Activated naive CD4-positive, alpha-beta T cell treated with Interleukin-2 at 50 U/mL for 16 hours (primary cell): ENCODE data around the gene F2RL2.
A peak's percentile ranks its signal among the peaks of the same experiment; 100 is the strongest.

Experiments
- DNase-seq: peaks from one replicate; pipeline ENCODE4 v3.0.0-alpha.2; 2020

F2RL2 gene, protein sequence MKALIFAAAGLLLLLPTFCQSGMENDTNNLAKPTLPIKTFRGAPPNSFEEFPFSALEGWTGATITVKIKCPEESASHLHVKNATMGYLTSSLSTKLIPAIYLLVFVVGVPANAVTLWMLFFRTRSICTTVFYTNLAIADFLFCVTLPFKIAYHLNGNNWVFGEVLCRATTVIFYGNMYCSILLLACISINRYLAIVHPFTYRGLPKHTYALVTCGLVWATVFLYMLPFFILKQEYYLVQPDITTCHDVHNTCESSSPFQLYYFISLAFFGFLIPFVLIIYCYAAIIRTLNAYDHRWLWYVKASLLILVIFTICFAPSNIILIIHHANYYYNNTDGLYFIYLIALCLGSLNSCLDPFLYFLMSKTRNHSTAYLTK

DNA sequence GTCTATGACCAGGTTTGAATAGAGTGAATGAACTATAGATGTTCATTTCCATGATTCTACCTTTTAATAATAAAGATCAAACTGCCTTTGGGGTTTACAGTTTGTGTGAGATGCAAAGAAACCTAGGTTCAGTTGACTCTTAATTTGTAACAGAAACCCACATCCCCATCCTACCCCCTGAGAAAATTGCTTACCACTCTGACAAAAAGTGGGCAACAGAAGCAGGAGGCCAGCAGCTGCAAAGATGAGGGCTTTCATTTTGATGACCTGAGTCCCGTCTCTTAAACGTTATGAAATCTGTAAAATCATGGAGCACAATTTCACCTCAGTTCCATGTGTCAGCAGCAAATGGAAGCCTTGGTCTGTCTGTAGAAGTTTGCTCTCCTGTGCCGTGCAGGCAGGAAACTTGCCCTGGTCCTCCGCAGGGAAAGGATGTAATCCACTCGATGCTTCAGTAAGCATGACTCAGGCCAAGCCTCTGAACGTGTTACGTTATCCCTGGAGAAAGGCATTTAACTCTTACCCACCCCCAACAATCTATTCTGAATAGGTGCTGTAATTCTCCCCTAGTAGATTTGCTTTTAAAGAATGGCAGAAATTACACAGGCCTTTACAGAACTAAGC lies at the start of gene F2RL2:
TSS of gene F2RL2 (minus strand) at position 431 of the 624 bp plus-strand sequence. CDS start at position 258, 173 bp downstream.
- DNase-seq, result no peak

DNA sequence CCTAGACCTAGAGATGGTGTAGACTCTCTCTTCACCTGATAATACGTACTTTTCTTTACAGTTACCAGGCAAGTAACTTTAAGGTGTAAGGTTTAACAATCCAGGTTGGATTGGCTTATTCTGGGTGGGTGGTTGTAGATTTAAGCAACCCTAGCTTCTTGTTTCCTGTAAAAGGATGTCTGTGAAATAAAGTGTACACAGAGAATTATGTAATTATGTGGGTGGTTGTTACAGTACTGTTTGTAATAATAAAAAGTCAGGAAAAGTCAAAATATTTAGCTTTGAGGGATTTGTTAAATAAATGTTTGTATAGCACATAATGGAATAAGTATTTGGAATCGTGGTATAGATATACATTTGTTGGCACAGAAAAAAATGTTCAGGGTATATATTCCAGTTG lies 49.0 kb upstream of the F2RL2 start:
- DNase-seq, result no peak

GRCh38 chr5:76670508-76670907 lies 47.3 kb upstream of the F2RL2 start:
- DNase-seq, result no peak

DNA sequence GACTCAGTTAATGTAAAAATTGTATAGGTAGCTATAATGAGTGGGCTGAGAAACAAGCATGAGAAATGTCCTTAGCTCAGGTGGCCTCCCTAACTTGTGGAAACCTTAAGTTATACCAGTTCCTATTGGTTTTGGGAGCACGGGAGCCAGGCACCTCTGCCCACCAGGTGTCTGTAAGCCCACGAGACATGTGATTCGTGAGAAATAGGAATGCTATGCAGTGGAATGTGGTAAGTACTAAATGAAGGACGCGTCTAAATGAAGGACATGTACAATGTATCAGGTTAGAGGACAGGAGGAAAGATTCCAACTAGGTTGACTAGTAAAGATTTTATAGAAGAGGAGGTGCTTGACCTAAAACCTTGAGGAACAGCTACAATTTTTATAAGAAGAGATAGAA lies 46.0 kb upstream of the F2RL2 start:
- DNase-seq, result no peak

- DNase-seq, result no peak
Observed at GRCh38 chr5:76667495-76667894, 44.3 kb upstream of the F2RL2 start.

DNA sequence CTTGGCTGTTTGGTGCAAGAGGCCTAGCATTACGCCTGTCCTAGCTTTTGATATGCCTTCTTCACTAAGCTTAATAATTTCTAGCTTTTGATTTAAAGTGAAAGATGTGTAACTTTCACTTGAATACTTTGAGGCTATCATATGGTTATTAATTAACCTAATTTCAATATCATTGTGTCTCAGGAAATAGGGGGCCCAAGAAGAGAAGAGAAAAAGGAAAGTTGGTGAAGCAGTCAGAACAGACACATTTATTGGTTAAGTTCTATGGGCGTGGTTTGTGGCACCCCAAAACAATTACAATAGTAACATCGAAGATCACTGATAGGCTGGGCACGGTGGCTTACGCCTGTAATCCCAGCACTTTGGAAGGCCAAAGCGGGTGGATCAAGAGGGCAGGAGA lies 40.9 kb upstream of the F2RL2 start:
- no peak for DNase-seq

GRCh38 chr5:76663573-76663972 lies 40.4 kb upstream of the F2RL2 start:
- no peak for DNase-seq

GRCh38 chr5:76662521-76662920 lies 39.3 kb upstream of the F2RL2 start:
- no peak for DNase-seq

- no peak for DNase-seq
Observed at GRCh38 chr5:76660360-76660759, 37.2 kb upstream of the F2RL2 start.

DNA sequence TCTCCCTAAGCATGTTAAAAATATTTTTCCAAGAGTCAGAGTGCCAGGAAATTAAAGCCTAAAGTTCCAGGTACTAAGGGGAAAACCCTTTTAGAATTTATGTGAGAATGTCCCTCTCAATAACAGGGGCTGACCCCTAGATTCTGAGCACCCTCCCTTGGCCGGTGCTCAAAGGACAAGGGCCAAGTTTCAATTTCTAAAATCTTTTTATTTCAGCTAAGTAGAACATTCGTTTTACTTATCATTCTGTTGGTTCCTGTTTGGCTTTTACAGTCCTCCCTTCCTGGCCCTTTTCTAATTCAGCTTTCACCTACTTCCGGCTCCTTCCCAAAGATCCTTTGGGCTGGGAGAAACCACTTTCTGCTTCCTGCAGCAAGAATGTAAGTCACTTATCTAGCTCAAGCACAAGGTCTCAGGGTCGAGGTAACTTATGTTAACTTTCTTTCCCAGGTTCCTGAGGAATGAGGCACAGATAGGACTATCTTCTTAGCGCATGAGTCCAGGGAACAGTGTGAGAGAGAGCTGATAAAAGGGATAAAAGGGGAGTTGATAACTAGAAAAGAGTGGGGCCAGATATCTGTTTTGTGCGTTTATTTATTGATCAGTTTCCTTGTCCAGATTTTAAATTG lies 34.6 kb upstream of the F2RL2 start:
- DNase-seq, result no peak

GRCh38 chr5:76657091-76657490 lies 33.9 kb upstream of the F2RL2 start:
- DNase-seq, result no peak

DNA sequence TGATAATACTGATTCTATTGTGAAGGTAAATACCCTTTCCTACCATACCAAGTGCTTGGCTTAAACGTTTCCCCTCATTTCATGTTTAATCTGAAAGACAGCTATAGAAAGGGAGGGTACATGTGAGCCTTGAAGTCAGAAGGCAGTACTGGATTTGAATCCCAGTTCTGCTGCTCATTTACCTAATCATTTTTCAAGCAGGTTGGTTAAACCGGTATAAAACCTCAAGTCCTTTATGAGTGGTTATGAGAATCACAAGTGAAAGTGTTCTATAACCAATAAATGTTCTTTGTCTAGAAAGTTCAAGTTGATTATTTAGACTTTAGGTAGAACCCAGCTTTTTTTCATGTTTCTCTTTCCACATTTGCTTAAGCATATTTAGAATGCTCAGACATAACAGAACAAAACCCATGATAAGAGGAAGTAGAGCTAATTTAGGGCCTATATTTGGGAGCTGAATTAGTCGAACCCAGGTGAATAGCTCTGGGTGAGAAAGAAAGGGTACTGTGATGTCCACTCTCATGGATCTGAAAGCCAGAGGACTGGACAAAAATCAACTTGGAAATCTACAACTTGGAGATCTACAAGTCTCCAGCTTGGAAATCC lies 29.7 kb upstream of the F2RL2 start:
- no peak for DNase-seq

DNA sequence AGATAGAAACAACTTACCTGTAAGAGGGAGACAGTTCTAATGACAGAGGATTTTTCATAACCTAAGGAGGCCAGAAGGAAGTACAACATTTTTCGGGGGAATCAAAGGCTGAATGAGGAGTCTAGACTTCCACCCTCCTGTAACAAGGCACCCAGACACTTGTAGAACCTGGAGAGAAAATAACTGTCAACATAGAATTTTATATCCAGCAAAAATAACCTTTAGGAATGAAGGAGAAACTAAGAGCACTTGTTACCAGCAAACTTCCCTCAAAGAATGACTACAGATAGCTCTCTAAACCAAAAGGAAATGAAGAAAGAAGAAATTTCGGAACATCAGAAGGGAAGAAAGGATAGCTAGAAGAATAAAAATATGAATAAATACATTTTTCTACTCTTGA lies 25.9 kb upstream of the F2RL2 start:
- DNase-seq, result no peak

DNA sequence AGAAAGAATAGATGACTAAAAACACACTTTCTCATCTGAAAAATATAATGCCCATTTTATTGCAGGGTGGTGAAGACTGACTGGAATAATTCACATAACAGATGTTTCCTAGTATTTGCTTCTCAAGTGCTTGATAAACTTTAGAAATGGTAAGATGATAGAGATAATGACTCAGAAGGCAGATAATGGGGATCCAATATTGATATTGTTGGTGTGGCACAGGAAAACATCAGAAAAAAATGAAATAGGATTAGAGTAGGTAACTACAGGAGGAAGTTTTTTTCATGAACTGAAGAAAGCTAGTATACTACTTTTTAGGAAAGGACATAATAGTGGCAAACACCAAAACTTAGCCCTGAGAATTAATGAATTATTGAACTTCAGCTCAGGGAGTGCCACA lies 20.2 kb upstream of the F2RL2 start:
- no peak for DNase-seq

- no peak for DNase-seq
Observed at GRCh38 chr5:76642390-76643040, 19.3 kb upstream of the F2RL2 start.

DNA sequence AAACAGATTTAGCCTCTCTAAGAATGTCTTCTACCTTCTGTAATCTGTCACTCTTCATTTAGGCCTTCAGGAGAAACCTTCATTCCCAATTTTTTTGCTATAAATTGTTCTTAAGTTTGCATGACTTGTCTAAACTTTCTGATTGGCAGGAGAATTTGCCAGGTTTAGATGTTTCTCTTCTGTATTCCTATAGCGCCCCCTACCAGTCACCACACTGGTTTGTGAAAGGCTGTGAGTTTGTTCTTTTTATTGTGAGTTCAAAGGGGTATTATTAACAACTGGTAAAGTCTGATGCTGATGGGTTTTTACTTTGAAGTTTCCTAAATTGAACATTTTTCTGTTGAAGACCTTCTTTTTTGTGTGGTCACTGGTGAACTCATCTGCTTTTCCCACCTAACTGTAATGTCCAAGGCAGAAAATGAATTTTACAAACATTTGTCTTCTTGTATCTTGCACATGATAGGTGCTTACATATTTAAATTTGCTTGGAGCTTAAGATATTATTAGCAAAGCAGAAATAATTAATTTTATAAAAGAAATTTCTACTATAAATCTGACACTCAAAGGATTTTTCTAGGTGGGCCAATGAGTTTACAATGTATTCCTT lies 18.4 kb upstream of the F2RL2 start:
- peak; percentile 59 for DNase-seq

GRCh38 chr5:76638479-76638878 lies 15.3 kb upstream of the F2RL2 start:
- DNase-seq, result no peak

DNA sequence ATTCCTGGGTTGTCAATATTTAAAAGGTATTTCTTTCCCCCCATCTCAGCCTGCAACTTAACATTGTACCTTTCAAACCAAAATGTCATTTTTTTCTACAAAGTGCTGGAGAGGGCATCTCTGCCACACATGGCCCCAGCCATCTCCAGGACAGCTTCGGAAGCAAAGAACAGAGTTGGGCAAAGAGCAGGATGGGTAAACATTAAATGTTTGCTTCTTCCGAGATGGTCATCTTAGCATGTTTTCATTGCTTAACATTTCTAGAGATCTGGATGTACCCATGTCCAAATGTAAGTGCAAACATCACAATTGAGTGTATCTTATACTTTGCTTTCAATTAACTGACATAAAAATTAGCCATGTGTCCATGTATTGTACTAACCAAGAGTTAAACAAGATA lies 14.3 kb upstream of the F2RL2 start:
- DNase-seq, result no peak

DNA sequence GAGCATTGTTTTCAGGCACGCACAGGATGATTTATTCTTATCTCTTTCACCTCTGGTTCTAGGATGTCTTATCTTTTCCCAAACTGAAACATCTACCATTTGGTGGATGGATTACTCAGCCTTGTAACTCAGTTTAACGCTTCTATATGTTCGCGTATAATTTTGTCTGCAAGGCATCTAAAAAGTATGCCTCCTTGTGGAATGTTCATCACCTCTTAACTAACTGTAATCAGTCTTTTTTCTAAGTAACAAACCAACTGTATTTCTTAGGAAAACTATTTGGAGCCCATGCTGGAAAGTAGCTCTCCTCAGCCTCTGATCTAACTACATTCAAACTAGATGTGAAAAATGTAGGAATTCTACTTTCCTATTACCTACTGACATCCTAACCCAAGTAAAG lies 11.5 kb upstream of the F2RL2 start:
- no peak for DNase-seq

DNA sequence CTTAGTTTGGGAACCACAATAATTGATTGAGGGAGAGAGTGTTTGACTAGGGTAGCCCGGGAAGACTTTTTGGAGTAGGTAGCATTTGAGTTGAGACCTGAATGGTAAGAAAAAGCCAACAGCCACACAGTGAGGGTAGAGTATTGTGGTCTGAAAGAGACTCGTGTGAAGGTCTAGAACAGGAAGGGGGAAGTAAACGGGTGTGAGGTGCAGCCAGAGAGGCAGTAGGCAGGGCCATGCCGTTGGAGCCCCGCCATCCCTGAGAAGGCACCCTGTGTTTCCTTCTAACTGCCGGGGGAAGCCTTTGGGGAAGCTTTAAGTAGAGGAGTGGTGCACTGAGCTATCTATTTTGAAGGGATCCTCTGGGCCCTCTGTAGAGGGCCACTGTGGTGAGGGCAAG lies 3.5 kb upstream of the F2RL2 start:
- DNase-seq, result no peak

DNA sequence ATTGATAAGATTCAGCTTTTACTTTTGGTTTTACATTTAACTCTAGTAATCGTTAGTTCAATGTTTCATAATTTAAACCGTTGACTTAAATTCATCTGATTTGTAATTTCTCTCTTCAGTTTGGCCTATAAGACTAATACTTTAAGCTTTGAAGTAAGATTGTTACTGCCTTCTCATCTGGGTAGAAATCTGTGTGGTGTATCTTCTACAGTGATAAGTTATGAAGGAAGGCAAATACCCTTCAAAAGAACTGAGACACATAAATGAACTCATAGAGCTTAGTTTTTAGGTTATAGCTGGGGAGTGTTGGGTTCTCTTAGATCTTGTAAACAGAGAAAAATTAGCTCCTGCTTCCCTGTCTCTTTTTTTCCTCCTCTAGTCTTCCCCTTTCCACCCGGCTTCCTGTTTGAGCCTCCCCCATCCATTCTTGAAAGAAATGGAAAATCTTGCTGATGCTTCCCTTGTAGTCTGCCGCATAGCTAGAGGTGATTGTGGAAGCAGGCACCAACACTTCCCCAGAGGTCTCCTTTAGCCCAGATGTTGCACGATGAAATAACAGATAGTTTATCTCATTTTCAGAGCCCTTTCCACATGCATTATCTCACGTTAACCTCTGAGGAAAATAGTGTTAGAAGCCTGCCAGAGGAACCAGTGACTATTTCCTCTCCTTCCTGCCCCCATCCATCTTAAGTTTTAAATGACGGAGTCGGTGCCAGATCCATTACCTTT lies 2.0 kb upstream of the F2RL2 start:
- no peak for DNase-seq

- DNase-seq, result no peak
Observed at GRCh38 chr5:76622076-76622475, 1.1 kb downstream of the F2RL2 start.
